ENCODE results near the gene HDGFL3.
"Not testable (repeated sequence)": the region's sequence is repeated elsewhere in the genome, so short reads cannot be mapped to it uniquely, and the experiment has no call there.

Gene HDGFL3

DNA sequence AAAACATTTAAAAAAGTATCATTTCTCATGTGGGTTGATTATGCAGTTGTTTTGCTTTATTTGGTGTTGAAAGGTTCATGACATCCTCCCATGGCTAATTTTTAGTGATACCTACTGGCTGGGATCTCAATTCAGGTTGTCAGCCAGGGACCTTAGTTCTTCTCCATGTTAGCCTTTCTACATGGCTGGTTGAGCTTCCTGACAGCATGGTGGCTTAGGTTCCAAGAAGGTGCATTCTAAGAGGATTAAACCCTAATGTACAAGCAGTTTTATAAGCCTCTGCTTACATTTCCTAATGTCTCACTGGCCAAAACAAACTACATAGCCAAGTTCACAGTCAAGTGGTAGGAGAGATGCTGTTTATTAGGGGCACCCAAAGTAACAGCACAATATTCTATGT is 109.5 kb downstream of the HDGFL3 start:
- DNase-seq: no peak

- DNase-seq: no peak
Observed at GRCh38 chr15:83094583-83094982, 113.0 kb downstream of the HDGFL3 start.

- no peak for DNase-seq
Observed at GRCh38 chr15:83092309-83092976, 115.2 kb downstream of the HDGFL3 start.

- DNase-seq: not testable (repeated sequence)
Observed at GRCh38 chr15:83091965-83092308, 115.7 kb downstream of the HDGFL3 start.

GRCh38 chr15:83090465-83090864 is 117.2 kb downstream of the HDGFL3 start:
- no peak for DNase-seq

- no peak for DNase-seq
Observed at GRCh38 chr15:83088876-83089275, 118.7 kb downstream of the HDGFL3 start.

DNA sequence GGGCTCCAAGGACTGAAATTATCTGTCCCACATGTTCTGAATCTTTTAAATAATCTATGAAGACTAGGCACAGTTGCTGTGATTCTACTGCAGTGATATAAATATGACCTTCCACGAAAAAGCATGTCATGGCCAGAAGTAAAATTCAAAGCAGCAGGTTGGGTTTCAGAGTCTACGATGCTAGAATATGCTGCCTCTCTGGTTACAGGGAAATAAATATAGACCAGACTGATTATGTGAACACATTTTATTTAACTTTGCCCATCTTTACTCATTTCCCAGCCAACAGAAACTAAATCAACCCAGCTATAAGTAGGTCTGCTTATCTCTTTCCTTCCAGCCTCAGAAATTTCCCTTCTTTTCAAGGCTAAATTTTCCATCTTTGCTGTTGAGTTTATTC is 120.0 kb downstream of the HDGFL3 start:
- DNase-seq: no peak

DNA sequence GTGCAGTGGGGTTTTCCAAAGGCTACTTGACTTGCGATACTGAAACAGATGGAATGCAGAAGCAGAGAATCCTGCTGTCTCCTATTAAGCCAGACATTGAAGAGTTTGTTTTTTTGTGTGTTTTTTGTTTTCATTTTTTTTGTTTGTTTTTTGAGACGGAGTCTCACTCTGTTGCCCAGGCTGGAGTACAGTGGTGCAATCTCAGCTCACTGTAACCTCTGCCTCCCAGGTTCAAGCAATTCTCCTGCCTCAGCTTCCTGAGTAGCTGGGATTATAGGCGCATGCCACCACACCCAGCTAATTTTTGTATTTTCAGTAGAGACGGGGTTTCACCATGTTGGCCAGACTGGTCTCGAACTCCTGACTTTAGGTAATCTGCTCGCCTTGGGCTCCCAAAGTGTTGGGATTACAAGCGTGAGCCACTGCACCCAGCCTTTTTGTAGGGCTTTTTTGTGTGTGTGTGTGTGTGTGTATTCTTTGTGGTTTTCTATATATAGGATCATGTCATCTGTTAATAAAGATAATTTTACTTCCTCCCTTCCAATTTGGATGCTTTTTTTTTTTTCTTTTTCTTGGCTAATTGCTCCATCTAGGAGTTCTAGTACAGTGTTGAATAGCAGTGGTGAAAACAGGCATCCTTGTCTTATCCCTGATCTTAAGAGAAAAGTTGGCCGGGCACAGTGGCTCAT is 121.6 kb downstream of the HDGFL3 start:
- DNase-seq: not testable (repeated sequence)

GRCh38 chr15:83085461-83085860 is 122.2 kb downstream of the HDGFL3 start:
- not testable (repeated sequence) for DNase-seq

DNA sequence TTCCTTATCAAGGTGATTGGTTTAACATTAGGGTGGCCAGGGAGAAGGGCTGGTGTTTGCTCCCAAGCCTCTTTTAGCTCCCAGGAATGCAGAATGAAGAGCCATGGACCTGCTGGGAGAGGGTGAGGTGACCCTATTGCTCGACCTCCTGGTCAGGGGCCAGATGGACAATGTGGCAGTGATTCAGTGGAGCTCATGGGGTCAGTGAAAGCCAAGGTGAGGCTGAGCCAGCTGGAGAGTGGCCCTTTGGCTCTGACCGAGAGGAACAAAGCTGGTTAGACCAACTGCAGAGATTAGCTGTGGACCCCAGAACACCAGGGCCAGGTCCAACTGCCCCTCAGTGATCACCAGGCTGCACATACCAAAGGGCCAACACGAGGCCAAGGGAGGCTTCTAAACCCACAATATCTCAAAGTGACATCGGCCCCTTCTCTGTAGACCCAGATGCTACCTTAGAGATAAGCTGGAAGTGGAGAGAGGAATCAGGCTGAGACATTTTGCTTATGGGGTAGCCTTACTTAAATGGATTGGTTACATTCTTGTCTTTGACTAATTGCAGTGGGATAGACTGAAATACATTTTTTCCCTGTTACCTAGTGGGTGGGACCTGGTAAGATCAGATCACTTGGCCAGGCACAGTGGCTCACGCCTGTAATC is 124.8 kb downstream of the HDGFL3 start:
- DNase-seq: no peak

GRCh38 chr15:83081256-83082014 is 126.2 kb downstream of the HDGFL3 start:
- DNase-seq: no peak

GRCh38 chr15:83078712-83079111 is 128.9 kb downstream of the HDGFL3 start:
- no peak for DNase-seq
